WI38 (cell line): ENCODE results near the gene KIF21B.

Source experiments
- H3K4me3 ChIP-seq: 2 replicates; pipeline ENCODE4 v1.5.1; 2011; ENCODE audit warnings: low read depth, mild to moderate bottlenecking, control low read depth, low read length
- TF ChIP-seq, protein P1 (sequence below): IDR thresholded peaks from 2 replicates; pipeline ENCODE4 v1.5.1; 2012; ENCODE audit warnings: low read depth, mild to moderate bottlenecking, control low read depth, low read length

The KIF21B gene

GRCh38 chr1:201065686-201066085, 42.2 kb upstream of the KIF21B start:
- TF ChIP-seq, protein P1, sequence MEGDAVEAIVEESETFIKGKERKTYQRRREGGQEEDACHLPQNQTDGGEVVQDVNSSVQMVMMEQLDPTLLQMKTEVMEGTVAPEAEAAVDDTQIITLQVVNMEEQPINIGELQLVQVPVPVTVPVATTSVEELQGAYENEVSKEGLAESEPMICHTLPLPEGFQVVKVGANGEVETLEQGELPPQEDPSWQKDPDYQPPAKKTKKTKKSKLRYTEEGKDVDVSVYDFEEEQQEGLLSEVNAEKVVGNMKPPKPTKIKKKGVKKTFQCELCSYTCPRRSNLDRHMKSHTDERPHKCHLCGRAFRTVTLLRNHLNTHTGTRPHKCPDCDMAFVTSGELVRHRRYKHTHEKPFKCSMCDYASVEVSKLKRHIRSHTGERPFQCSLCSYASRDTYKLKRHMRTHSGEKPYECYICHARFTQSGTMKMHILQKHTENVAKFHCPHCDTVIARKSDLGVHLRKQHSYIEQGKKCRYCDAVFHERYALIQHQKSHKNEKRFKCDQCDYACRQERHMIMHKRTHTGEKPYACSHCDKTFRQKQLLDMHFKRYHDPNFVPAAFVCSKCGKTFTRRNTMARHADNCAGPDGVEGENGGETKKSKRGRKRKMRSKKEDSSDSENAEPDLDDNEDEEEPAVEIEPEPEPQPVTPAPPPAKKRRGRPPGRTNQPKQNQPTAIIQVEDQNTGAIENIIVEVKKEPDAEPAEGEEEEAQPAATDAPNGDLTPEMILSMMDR: no peak
- H3K4me3 ChIP-seq: no peak overlapping the region

DNA sequence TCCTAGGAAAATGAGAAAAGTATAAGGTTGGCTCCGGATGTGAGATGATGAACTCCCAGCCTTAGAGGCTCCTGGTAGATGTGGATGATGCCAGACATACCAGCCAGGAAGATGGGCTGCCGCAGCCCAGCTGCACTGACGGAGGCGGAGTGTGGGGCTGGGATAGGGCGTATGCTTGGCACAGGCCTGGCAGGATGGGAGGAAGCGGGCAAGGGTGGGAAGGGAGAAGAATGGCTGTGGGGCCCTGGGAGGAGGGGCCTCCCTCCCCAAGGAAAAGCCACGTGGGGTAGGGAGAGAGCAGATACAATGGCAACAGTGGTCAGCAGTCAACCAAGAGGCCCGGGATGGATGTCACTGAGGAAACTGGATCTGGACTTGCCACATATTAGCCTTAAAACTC, 41.3 kb upstream of the KIF21B start:
- H3K4me3 ChIP-seq: no peak overlapping the region

DNA sequence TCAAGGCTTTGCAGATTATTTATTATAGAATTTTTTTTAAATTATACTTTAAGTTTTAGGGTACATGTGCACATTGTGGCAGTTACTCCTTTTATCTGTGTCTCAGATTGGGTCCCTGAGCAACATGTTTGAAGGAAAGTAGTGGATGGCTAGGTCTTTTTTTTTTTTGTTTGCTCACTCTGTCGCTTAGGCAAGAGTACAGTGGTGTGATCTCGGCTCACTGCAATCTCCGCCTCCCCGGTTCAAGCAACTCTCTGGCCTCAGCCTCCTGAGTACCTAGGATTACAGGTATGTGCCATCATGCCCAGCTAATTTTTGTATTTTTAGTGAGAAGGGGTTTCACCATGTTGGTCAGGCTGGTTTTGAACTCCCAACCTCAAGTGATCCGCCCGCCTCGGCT, 39.6 kb upstream of the KIF21B start:
- TF ChIP-seq, protein P1: no peak
- no peak overlapping the region for H3K4me3 ChIP-seq

More for the DNA sequence above, 41.3 kb upstream of the KIF21B start:
- TF ChIP-seq, protein P1: no peak

GRCh38 chr1:201062511-201063091, 39.1 kb upstream of the KIF21B start:
- TF ChIP-seq, protein P1: no peak
- H3K4me3 ChIP-seq: no peak overlapping the region

GRCh38 chr1:201061886-201062285, 38.4 kb upstream of the KIF21B start:
- TF ChIP-seq, protein P1: no peak
- H3K4me3 ChIP-seq: no peak overlapping the region

DNA sequence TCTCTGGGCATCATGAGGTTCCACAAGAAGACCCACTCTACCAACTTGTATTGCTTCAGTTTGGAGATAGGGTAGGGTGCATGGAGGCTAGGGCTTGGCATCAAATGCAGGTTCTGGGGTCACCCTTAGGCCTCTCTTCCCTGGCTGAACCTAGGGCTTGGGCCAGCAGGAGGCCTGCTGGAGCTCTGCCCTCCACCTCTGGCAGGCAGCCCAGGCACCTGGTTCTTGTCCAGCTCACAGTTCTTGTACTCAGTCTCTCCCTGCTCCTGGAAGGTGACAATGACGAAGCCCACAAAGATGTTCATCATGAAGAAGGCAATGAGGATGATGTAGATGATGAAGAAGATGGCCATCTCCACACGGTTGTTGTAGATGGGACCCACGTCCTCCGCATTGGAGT, 37.5 kb upstream of the KIF21B start:
- TF ChIP-seq, protein P1: no peak
- no peak overlapping the region for H3K4me3 ChIP-seq

GRCh38 chr1:201060586-201060985, 37.1 kb upstream of the KIF21B start:
- TF ChIP-seq, protein P1: no peak
- H3K4me3 ChIP-seq: no peak overlapping the region
